Nephron progenitor cell (in vitro differentiated cells): Measurements from ENCODE around the gene CAPN15.

Experiments used
- DNase-seq: peaks from one replicate; pipeline ENCODE4 v3.0.0; 2021
- H3K27ac Mint-ChIP-seq: 2 replicates; pipeline ENCODE4 v1.8.0; 2021; ENCODE audit warnings: mild to moderate bottlenecking, moderate library complexity, mixed read lengths
- H3K27me3 Mint-ChIP-seq: 2 replicates; pipeline ENCODE4 v1.8.0; 2021; ENCODE audit warnings: mild to moderate bottlenecking, low read depth, mixed read lengths; ENCODE audit not compliant: poor library complexity
- H3K36me3 Mint-ChIP-seq: 2 replicates; pipeline ENCODE4 v1.8.0; 2021; ENCODE audit warnings: low read depth, mixed read lengths
- H3K4me1 Mint-ChIP-seq: 2 replicates; pipeline ENCODE4 v1.8.0; 2021; ENCODE audit warnings: mixed read lengths
- H3K4me3 Mint-ChIP-seq: 2 replicates; pipeline ENCODE4 v1.8.0; 2021; ENCODE audit warnings: mild to moderate bottlenecking, moderate library complexity, mixed read lengths
- H3K9me3 Mint-ChIP-seq: 2 replicates; pipeline ENCODE4 v1.8.0; 2021; ENCODE audit warnings: mild to moderate bottlenecking, moderate library complexity, mixed read lengths
- CTCF ChIP-seq: fragments of 200-600 bp; sonication (generic); IDR thresholded peaks from 2 replicates; pipeline ENCODE4 v1.5.0; 2021; ENCODE audit warnings: antibody characterized with exemption

Gene CAPN15

GRCh38 chr16:585351-585750, 57.8 kb downstream of the CAPN15 start:
- Mint-ChIP-seq H3K4me3 (no peak overlapping the region), H3K36me3 (no peaks in the 10 kb centered on the region), H3K27me3 (peaks cover 7% of the 10 kb centered on the region), H3K27ac (no peak overlapping the region), H3K4me1 (peaks cover 24% of the 10 kb centered on the region), H3K9me3 (no peaks in the 10 kb centered on the region)
- TF ChIP-seq CTCF: no peak
- DNase-seq: no peak

- H3K4me1 Mint-ChIP-seq: peaks cover 32% of the 10 kb centered on the region
- H3K27me3 Mint-ChIP-seq: peaks cover 7% of the 10 kb centered on the region
- no peaks in the 10 kb centered on the region for H3K9me3 Mint-ChIP-seq
- TF ChIP-seq CTCF: no peak
- H3K27ac Mint-ChIP-seq: no peak overlapping the region
- no peaks in the 10 kb centered on the region for H3K36me3 Mint-ChIP-seq
- no peak overlapping the region for H3K4me3 Mint-ChIP-seq
- DNase-seq: no peak
These were observed 58.6 kb downstream of the CAPN15 start for GRCh38 chr16:586047-586644.

GRCh38 chr16:586645-587590, 59.4 kb downstream of the CAPN15 start:
- Mint-ChIP-seq H3K4me3 (peak overlapping the region; percentile 95), H3K27ac (peak overlapping the region; percentile 77), H3K36me3 (no peaks in the 10 kb centered on the region), H3K4me1 (peaks cover 39% of the 10 kb centered on the region), H3K9me3 (no peaks in the 10 kb centered on the region), H3K27me3 (peaks cover 7% of the 10 kb centered on the region)
- no peak for DNase-seq
- TF ChIP-seq CTCF: no peak

GRCh38 chr16:588639-588888, 61.1 kb downstream of the CAPN15 start:
- Mint-ChIP-seq H3K36me3 (peaks cover 4% of the 10 kb centered on the region), H3K27me3 (peaks cover 7% of the 10 kb centered on the region), H3K9me3 (no peaks in the 10 kb centered on the region), H3K27ac (peak overlapping the region; percentile 98), H3K4me3 (peak overlapping the region; percentile 95), H3K4me1 (peaks cover 55% of the 10 kb centered on the region)
- no peak for TF ChIP-seq CTCF
- peak; percentile 56 for DNase-seq

GRCh38 chr16:588889-589657, 61.6 kb downstream of the CAPN15 start:
- H3K27ac Mint-ChIP-seq: peak overlapping the region; percentile 99

More at GRCh38 chr16:588889-589657, 61.6 kb downstream of the CAPN15 start:
- Mint-ChIP-seq H3K4me3 (peak overlapping the region; percentile 98), H3K36me3 (peaks cover 7% of the 10 kb centered on the region), H3K9me3 (no peaks in the 10 kb centered on the region), H3K27me3 (peaks cover 7% of the 10 kb centered on the region), H3K4me1 (peaks cover 60% of the 10 kb centered on the region)
- DNase-seq: peak; percentile 98
- no peak for TF ChIP-seq CTCF
